Right atrium auricular region (tissue), 2 donors: Measurements from ENCODE around the gene NMU. TPM values are rescaled to one million over a fixed set of nuclear protein-coding genes. Genes with fewer than 3 reads are reported as not detected.

Experiments
- DNase-seq: peaks from one replicate; pipeline ENCODE4 v3.0.0-alpha.2; 2019; ENCODE audit warnings: low spot score
- H3K27ac ChIP-seq, 2 donors: fragments of 200-600 bp; sonication (generic); 1 replicate in 1 of 2; 2 replicates in 1 of 2; pipeline ENCODE4 v1.5.1; 2016 to 2019
- H3K27me3 ChIP-seq, 2 donors: fragments of 200-600 bp; sonication (generic); one replicate each; pipeline versions ENCODE4 v1.5.1 to v1.6.0; 2017 to 2019
- H3K36me3 ChIP-seq: fragments of 200-600 bp; sonication (generic); one replicate; pipeline ENCODE4 v1.5.1; 2016
- H3K4me1 ChIP-seq, 2 donors: fragments of 200-600 bp; sonication (generic); one replicate each; pipeline versions ENCODE4 v1.5.1 to v1.6.0; 2017 to 2019
- H3K4me3 ChIP-seq, 2 donors: fragments of 200-600 bp; sonication (generic); 1 replicate in 1 of 2; 2 replicates in 1 of 2; pipeline ENCODE4 v1.5.1; 2017 to 2019; ENCODE audit warnings: mild to moderate bottlenecking in 1 of 2, moderate library complexity in 1 of 2
- H3K9me3 ChIP-seq, 2 donors: fragments of 200-600 bp; sonication (generic); one replicate each; pipeline ENCODE4 v1.5.1; 2019
- total RNA-seq, 2 donors: library from RNA; depleted of rRNA; stranded (reverse); fragments of >200 nt; gene quantifications; one replicate each; pipeline ENCODE4 v1.1.0, GENCODE V29; 2016
- TF ChIP-seq, protein P1 (sequence below), 2 donors: fragments of 200-600 bp; sonication (generic); IDR thresholded peaks; one replicate each; pipeline ENCODE4 v1.5.1; 2019; ENCODE audit warnings: antibody characterized with exemption in 2 of 2

Gene NMU
- total RNA-seq, 2 donors from 2014 or later, result 0.47 TPM; not detected in 1

DNA sequence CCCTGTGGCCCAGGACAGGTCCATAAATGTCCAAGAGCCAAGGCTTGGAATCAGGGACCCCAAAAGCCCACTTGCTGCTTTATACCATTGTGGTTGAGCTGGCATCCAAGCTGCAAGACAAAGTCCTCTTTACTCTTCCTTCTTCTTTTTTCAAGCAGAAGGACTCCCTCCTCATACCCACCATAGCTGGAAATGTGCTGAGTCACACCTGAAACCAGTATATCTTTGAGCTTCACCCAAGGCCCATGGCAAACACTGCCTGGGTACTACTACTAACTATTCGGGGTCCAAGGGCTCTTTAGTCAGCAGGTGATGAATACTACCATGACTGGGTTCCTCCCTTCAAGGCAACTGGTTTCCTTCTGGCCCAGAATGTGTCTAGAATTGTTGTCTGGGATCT, 37.3 kb upstream of the NMU start:
- H3K36me3 ChIP-seq, result no peaks in the 10 kb centered on the region
- H3K9me3 ChIP-seq, result no peaks in the 10 kb centered on the region
- no peak for DNase-seq
- no peak overlapping the region for H3K27ac ChIP-seq
- TF ChIP-seq, protein P1, sequence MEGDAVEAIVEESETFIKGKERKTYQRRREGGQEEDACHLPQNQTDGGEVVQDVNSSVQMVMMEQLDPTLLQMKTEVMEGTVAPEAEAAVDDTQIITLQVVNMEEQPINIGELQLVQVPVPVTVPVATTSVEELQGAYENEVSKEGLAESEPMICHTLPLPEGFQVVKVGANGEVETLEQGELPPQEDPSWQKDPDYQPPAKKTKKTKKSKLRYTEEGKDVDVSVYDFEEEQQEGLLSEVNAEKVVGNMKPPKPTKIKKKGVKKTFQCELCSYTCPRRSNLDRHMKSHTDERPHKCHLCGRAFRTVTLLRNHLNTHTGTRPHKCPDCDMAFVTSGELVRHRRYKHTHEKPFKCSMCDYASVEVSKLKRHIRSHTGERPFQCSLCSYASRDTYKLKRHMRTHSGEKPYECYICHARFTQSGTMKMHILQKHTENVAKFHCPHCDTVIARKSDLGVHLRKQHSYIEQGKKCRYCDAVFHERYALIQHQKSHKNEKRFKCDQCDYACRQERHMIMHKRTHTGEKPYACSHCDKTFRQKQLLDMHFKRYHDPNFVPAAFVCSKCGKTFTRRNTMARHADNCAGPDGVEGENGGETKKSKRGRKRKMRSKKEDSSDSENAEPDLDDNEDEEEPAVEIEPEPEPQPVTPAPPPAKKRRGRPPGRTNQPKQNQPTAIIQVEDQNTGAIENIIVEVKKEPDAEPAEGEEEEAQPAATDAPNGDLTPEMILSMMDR (IDR thresholded peaks at IDR 0.05), result no peak
- H3K4me1 ChIP-seq, result no peaks in the 10 kb centered on the region
- H3K4me3 ChIP-seq, result no peak overlapping the region
- no peaks in the 10 kb centered on the region for H3K27me3 ChIP-seq

- TF ChIP-seq, protein P1 (IDR thresholded peaks at IDR 0.05), result no peak
- Histone ChIP-seq H3K4me3 (no peak overlapping the region), H3K9me3 (no peaks in the 10 kb centered on the region), H3K27me3 (no peaks in the 10 kb centered on the region), H3K27ac (no peak overlapping the region), H3K36me3 (no peaks in the 10 kb centered on the region), H3K4me1 (no peaks in the 10 kb centered on the region)
- DNase-seq, result no peak
Measured at GRCh38 chr4:55671667-55672066, 35.6 kb upstream of the NMU start.

- Histone ChIP-seq H3K36me3 (no peaks in the 10 kb centered on the region), H3K4me3 (no peak overlapping the region), H3K9me3 (no peaks in the 10 kb centered on the region), H3K4me1 (no peaks in the 10 kb centered on the region), H3K27me3 (no peaks in the 10 kb centered on the region), H3K27ac (no peak overlapping the region)
- DNase-seq, result no peak
- TF ChIP-seq, protein P1 (IDR thresholded peaks at IDR 0.05), result no peak
Measured at GRCh38 chr4:55670695-55671094, 34.6 kb upstream of the NMU start.

DNA sequence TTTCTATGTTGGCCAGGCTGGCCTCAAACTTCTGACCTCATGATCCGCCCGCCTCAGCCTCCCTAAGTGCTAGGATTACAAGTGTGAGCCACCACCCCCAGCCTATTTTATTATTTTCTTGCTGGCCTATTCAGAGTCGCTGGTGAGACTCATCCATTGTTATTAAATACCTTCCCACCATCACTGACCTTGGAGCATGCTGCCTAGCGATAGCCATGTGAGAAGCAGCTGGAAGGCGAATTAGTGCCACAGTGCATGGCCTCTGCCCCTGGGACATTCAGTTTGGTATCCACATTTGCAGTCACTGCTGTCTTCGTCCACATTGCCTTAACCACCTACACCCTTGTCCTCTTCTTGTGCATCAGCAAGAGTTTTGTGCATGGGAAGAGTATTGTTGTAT, 32.4 kb upstream of the NMU start:
- H3K4me1 ChIP-seq, result no peaks in the 10 kb centered on the region
- DNase-seq, result no peak
- no peaks in the 10 kb centered on the region for H3K36me3 ChIP-seq
- H3K9me3 ChIP-seq, result no peaks in the 10 kb centered on the region
- H3K27me3 ChIP-seq, result no peaks in the 10 kb centered on the region
- TF ChIP-seq, protein P1 (IDR thresholded peaks at IDR 0.05), result no peak
- H3K27ac ChIP-seq, result no peak overlapping the region
- H3K4me3 ChIP-seq, result no peak overlapping the region

- TF ChIP-seq, protein P1 (IDR thresholded peaks at IDR 0.05), result no peak
- H3K4me3 ChIP-seq, result no peak overlapping the region
- no peaks in the 10 kb centered on the region for H3K36me3 ChIP-seq
- DNase-seq, result no peak
- H3K27me3 ChIP-seq, result no peaks in the 10 kb centered on the region
- no peaks in the 10 kb centered on the region for H3K4me1 ChIP-seq
- H3K27ac ChIP-seq, result no peak overlapping the region
- no peaks in the 10 kb centered on the region for H3K9me3 ChIP-seq
Measured at GRCh38 chr4:55666535-55666934, 30.4 kb upstream of the NMU start.

- H3K4me3 ChIP-seq, result no peak overlapping the region
- DNase-seq, result no peak
- H3K4me1 ChIP-seq, result no peaks in the 10 kb centered on the region
- H3K27ac ChIP-seq, result no peak overlapping the region
- H3K36me3 ChIP-seq, result no peaks in the 10 kb centered on the region
- TF ChIP-seq, protein P1 (IDR thresholded peaks at IDR 0.05), result no peak
- no peaks in the 10 kb centered on the region for H3K27me3 ChIP-seq
- no peaks in the 10 kb centered on the region for H3K9me3 ChIP-seq
Measured at GRCh38 chr4:55663145-55663544, 27.0 kb upstream of the NMU start.
